ENCODE results near the gene RPS28.

DNA sequence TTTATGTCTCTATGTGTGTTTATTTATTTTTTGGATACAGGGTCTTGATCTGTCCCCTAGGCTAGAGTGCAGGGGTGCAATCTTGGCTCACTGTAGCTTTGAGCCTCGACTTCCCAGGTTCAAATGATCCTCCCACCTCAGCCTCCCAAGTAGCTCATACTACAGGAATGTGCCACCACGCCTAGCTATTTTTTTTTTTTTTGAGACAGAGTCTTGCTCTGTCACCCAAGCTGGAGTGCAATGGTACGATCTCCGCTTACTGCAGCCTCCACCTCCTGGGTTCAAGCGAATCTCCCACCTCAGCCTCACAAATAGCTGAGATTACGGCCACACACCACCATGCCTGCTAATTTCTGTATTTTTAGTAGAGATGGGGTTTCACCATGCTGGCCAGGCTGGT lies 37.7 kb downstream of the RPS28 start:
- TF ChIP-seq, protein P1, sequence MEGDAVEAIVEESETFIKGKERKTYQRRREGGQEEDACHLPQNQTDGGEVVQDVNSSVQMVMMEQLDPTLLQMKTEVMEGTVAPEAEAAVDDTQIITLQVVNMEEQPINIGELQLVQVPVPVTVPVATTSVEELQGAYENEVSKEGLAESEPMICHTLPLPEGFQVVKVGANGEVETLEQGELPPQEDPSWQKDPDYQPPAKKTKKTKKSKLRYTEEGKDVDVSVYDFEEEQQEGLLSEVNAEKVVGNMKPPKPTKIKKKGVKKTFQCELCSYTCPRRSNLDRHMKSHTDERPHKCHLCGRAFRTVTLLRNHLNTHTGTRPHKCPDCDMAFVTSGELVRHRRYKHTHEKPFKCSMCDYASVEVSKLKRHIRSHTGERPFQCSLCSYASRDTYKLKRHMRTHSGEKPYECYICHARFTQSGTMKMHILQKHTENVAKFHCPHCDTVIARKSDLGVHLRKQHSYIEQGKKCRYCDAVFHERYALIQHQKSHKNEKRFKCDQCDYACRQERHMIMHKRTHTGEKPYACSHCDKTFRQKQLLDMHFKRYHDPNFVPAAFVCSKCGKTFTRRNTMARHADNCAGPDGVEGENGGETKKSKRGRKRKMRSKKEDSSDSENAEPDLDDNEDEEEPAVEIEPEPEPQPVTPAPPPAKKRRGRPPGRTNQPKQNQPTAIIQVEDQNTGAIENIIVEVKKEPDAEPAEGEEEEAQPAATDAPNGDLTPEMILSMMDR (conservative IDR thresholded peaks at IDR 0.05; ENCODE audit: low read depth, low read length) = no peak
- TF ChIP-seq EZH2 (IDR thresholded peaks at IDR 0.05; ENCODE audit: borderline replicate concordance, low read depth, low read length, poor library complexity, severe bottlenecking) = no peak
